ENCODE data around the gene NOD2.

Gene NOD2

DNA sequence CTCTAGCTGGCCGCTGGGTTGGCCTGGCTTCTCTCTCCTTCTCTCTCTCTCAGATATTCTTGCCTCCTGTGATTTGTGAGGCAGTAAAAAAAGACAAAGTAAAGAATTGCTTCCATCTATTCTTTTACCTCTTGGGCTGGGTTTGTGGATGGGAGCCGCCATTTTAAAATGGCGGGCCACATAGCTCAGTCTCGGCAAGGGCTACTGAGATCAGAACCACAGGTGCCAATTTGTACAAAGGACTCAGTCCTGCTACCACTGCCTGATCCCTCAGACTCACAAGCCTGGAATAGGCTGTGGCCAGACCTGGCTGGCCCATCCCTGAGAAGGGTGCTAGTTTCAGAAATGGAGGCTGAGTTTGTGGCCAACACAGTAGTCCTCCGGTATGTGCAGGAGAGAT lies 24.1 kb downstream of the NOD2 start:
- DNase-seq (ENCODE audit: low spot score) = no peak

- DNase-seq (ENCODE audit: low spot score) = no peak
Measured at GRCh38 chr16:50718061-50718760, 24.8 kb downstream of the NOD2 start.

DNA sequence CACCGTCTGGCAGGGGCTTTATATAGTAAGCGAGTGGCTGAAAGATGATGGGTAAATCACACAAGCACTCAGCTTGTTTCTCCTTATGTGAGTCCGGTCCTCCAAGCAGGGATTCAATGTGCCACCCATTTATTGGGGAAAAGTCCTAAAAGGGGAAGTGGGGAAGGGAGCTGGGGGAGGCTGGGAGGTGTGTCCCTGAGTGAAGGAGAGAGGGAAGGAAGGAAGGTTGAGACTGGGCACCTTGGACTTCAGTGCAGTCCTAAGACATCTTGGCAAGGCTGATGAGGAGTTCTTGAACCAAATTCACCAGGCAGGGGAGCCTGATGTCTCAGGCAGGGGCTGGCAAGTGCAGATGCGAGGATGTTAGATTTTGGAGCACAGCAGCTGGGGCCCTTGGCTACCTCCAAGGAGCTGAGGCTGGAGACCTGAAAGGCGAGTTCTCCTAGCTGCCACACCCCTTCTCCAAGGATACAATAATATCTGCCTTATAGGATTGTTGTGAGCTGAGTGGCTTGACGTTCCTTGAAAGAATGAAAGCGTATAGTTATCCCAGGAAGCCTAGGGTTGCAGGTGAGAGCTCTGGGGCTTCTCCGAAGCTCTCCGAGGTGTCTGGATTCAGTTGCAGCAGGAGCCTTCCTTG lies 25.5 kb downstream of the NOD2 start:
- DNase-seq (ENCODE audit: low spot score) = no peak

- peak; percentile 6 for DNase-seq (ENCODE audit: low spot score)
Measured at GRCh38 chr16:50719401-50720337, 26.3 kb downstream of the NOD2 start.

DNA sequence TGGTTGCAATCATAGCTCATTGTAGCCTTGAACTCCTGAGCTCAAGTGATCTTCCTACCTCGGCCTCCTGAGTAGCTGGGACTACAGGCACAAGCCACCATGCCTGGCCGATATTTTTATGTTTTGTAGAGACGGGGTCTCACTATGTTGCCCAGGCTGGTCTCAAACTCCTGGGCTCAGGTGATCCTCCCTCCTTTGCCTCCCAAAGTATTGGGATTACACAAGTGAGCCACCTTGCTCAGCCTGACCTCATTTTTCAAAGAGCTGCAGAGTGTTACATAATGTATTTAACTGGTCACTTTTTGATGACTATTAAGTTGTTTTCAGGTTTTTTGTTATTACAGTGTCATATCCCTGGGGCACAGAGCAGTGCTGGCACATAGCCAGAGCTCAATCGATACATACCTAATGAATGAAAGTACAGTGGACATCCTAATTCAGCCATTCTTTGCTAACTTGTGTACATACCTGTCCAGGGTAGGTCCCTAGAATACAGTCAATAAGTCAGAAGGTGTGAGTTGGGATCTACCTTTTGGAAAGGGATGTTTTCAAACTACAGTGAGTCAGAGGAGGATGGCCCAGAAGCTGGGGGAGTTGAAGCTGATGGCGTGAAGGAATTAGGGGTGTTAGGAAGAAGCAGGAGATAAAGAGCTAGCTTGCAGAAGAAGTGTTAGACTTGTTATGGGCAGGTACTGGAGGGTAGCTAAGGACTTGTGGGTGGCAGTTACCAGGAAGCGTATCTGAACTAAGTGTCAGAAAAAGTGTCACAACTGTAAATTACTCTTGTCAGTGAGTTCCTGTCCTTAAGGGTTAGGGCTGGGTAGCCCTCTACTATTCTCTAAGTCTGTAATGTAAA lies 28.4 kb downstream of the NOD2 start:
- DNase-seq (ENCODE audit: low spot score) = no peak

DNA sequence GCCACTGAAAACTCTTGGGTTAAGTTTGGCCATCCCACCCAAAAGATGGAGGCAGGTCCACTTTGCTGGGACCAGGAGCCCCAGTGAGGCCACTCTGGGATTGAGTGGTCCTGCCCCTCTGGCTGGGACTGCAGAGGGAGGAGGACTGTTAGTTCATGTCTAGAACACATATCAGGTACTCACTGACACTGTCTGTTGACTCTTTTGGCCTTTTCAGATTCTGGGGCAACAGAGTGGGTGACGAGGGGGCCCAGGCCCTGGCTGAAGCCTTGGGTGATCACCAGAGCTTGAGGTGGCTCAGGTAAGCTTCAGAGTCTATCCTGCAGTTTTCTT lies 29.0 kb downstream of the NOD2 start:
- no peak for DNase-seq (ENCODE audit: low spot score)

- DNase-seq (ENCODE audit: low spot score) = no peak
Measured at GRCh38 chr16:50722960-50723359, 29.6 kb downstream of the NOD2 start.

DNA sequence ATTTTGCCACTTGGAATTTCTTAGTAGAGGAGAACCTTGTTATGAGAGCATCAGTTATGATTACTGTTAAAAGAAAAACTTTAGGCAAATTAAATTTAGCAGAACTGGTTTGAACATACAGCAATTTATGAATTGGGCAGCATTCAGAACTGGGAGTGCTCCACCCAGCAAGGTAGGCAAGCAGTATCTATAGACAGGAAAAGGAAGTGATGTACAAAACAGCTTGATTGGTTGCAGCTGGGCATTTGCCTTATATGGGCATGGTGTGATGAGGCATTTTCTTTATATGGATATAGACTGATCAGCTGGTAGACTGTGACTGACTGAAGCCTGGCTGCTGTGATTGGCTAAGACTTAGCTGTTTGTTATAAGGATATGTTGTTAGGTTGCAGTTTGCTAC lies 30.9 kb downstream of the NOD2 start:
- peak; percentile 47 for DNase-seq (ENCODE audit: low spot score)

DNA sequence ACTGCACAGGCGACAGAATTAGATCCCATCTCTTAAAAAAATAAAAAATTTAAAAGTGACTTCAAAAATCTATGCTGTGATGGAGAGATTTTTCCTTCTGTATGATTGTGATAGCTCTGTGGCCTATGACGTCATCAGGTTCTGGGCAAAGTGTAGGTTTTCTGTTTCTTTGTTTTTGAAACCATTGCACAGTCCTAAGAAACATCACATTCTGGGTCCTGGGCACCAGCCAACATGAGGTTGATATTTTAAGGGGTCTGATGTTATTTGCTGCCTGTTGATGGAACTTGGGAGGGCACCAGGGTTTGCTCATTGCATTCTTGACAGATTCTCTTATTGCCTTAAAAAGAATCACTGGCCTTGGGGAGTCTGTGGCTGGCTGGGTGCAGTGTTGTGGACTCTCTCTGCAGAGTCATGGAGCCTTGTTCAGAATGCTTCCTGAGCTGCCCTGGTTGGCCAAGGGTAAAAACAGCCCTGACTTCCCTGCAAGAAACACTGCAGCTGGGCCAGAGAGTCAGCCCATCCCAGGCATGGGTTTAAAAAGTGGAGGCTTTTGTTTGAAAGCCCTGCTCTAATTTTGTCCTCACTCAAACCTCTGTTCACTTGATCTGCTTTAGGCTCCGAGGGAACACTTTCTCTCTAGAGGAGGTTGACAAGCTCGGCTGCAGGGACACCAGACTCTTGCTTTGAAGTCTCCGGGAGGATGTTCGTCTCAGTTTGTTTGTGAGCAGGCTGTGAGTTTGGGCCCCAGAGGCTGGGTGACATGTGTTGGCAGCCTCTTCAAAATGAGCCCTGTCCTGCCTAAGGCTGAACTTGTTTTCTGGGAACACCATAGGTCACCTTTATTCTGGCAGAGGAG lies 38.0 kb downstream of the NOD2 start:
- no peak for DNase-seq (ENCODE audit: low spot score)

GRCh38 chr16:50731989-50732832 lies 38.8 kb downstream of the NOD2 start:
- no peak for DNase-seq (ENCODE audit: low spot score)

DNA sequence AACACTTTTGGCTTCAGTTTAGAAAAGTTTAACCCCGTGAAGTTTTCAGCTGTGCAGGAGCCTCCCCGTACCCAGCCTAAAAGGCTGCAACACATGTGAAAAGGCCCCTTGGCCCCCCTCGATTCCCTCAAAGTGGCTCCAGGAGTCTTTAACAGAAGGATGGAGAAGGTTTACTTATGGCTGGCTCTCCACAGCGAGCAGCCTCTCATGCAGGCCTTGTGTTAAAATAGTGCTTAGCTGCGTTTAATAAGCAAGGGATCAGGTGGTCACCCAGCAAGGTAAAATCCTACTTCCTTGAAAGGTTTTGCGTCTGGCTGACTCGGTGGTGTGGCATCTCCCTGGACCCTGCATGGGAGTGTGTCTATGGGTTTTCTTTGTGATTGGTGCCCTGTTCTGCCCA lies 40.1 kb downstream of the NOD2 start:
- DNase-seq (ENCODE audit: low spot score) = no peak

GRCh38 chr16:50735629-50736122 lies 42.3 kb downstream of the NOD2 start:
- no peak for DNase-seq (ENCODE audit: low spot score)

- DNase-seq (ENCODE audit: low spot score) = no peak
Measured at GRCh38 chr16:50736448-50736847, 43.0 kb downstream of the NOD2 start.

GRCh38 chr16:50737420-50737959 lies 44.1 kb downstream of the NOD2 start:
- DNase-seq (ENCODE audit: low spot score) = no peak

DNA sequence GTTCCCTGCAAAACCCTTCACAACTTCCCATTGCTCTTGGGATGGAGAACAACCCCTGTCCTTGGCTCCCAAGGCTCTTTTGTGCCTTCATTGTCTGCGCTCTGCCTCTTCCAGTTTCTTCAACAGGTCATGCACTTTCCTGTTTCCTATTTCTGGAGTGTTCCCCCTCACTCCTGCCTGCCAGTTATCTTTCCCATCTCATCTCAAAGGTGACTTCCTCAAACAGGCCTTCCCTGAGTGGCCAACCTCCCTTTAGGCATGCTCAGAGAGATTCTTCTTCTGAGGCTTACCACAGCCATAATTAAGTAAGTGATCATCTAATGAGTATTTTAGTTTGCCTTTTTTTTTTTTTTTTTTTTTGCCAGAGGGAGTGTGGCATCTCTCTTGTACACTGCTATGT lies 45.6 kb downstream of the NOD2 start:
- DNase-seq (ENCODE audit: low spot score) = no peak

- DNase-seq (ENCODE audit: low spot score) = peak; percentile 47
Measured at GRCh38 chr16:50740736-50741135, 47.3 kb downstream of the NOD2 start.

DNA sequence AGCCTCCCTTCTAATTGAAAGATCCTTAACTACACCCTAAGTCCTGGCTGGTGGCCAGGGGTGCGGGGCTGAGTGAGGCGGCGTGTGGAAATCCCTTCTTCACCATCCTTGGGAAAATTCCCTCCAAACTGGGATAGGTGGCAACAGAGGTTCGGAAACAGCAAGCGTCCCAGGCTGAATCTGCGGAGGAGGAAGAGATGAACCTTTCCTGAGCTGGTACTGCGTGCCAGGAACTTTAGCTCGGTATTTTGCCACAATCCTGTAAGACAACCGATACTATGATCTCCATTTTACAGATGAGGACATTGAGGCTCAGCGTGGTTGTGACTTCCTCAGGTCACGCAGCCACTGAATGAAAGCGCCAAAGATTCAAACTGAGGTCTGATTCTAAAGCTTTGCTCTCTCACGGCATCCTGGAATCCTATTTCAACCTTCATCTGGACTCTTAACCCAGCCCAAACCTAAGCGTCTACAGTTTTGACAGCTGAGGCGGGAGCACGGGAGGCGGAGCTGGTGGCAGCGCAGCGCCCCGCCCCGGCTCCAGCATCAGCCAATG lies 47.9 kb downstream of the NOD2 start:
- peak; percentile 25 for DNase-seq (ENCODE audit: low spot score)

DNA sequence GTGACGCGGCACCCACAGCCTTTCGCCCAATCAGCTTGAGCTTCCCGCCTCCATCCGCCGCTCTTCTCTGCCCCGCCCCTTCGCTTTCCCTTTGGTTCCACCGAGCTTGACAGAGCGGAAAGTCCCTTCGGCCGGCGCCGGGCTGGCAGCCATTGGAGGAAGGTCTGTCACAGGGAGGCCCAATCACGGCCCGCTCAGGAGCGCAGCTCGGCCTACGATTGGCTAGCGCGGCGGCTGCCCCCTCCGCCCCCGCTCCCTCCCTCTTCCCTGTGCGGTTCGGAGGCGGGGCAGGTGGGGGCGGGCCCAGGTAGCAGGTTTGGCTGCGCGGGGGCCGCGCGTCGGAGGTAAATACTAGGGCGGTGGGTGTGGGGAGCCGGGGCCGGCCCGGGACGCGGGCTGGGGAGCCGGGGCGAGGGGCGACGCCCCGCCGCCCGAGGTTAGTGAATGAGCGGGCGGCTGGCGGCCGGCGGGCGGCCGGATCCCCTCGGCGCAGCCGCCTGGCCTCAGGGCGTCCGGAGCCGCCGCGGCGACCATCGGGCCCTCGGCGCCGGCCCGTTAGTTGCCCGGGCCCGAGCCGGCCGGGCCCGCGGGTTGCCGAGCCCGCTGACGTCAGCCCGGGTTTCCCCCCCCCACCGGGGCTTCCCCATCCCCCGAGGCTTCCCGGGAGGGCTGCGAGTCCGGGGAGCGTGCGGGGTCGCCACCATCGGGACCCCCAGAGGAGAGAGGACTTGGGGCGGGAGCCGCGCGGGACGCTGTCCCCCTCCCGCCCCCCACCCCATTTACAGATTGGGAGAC lies 48.6 kb downstream of the NOD2 start, which contains the start of gene CYLD:
CYLD (plus strand) TSS at position 306 of the 795 bp plus-strand sequence. CDS start 7,613 bp downstream, outside the sequence.
- DNase-seq (ENCODE audit: low spot score) = peak; percentile 98
